Activated gamma-delta T cell treated with anti-CD3 and anti-CD28 coated beads, Interleukin-2, amount 50 U/mL, for 16 hours (primary cell): ENCODE data around the gene FAM162A.
"Not testable (repeated sequence)": the region's sequence is repeated elsewhere in the genome, so short reads cannot be mapped to it uniquely, and the experiment has no call there.

Experiments
- DNase-seq: peaks from one replicate; pipeline ENCODE4 v3.0.0-alpha.2; 2020; ENCODE audit warnings: low read depth

Gene FAM162A

DNA sequence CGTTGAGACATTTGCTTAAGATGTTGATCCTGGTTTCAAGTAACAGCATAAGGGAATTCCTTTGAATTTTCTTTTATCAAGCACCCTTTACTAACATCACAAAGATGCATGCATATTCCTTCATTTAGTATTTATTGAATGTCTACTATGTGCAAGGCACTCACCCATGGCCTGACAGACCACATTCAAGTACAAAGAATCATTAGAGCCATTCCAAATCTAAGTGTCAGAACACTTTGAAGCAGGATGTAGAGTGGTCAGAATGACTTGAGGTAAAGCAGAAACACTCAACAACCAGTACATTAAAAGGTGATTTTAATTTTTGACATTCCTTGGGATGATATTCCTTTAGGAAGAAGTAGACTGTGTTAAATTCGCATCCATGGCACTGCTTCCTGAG lies 37.9 kb downstream of the FAM162A start:
- DNase-seq: no peak

DNA sequence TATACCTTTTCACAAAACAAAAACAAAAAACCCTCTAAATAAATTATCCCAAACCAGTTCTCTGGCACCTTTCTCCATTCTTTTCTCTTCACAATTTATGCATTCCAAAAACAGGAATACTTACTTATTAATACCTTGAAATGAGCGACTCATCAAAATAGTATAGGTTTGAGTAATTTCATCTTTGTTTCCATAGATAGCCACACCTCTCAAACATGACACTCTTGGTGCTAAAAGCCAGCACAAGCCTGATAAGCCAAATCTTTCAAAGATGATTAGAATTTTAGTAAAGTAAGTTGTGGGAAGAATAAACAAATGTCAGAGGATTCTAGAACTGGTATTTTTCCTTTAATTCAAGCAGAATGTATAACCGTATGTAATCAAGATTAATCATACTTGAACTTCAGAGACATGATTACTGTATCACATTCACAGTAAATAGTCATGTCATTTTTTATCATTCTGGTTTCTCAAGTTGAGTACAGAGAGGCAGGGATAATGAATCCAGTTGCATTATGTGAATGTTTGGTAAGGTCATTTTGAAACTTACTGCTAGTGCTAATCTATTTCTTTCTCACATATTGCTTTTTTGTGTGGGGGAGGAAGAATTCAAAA lies 44.0 kb downstream of the FAM162A start:
- no peak for DNase-seq

DNA sequence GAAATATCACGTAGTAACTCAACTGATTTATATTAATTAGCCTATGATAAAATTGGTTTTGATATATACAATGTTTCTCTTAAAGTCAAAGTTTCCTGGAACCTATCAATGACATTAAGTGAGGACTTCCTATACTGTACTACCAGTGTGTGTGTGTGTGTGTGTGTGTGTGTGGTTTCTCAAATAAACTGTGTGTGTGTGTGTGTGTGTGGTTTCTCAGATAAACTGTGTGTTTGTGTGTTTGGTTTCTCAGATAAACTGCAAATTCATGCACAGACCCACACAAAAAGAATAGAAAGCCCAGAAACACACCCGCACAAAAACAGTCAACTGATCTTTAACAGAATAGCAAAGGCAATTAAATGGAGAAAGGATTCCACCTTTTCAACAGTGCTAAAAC lies 46.4 kb downstream of the FAM162A start:
- no peak for DNase-seq

DNA sequence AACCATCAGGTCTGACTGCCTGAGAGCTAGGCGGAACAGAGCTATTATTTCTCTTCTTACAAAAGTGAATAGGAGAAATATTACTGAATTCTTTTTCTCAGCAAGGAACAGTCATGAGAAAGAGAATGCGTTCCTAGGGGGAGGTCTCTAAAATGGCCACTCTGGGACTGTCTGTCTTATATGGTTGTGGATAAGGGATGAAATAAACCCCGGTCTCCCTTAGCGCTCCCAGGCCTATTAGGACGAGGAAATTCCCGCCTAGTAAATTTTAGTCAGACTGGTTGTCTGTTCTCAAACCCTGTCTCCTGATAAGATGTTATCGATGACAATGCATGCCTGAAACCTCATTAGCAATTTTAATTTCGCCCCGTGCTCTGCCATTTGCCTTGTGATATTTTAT lies 52.0 kb downstream of the FAM162A start:
- no peak for DNase-seq

DNA sequence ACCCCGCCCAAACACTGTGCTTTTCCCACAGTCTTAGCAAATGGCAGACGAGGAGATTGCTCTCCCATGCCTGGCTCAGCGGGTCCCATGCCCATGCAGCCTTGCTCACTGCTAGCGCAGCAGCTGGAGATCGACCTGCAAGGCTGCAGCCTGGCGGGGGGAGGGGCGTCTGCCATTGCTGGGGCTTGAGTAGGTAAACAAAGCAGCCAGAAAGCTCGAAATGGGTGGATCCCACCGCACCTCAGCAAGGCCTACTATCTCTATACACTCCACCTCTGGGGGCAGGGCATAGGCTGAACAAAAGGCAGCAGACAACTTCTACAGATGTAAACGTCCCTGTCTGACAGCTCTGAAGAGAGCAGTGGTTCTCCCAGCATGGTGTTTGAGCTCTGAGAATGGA lies 59.1 kb downstream of the FAM162A start:
- DNase-seq: no peak

DNA sequence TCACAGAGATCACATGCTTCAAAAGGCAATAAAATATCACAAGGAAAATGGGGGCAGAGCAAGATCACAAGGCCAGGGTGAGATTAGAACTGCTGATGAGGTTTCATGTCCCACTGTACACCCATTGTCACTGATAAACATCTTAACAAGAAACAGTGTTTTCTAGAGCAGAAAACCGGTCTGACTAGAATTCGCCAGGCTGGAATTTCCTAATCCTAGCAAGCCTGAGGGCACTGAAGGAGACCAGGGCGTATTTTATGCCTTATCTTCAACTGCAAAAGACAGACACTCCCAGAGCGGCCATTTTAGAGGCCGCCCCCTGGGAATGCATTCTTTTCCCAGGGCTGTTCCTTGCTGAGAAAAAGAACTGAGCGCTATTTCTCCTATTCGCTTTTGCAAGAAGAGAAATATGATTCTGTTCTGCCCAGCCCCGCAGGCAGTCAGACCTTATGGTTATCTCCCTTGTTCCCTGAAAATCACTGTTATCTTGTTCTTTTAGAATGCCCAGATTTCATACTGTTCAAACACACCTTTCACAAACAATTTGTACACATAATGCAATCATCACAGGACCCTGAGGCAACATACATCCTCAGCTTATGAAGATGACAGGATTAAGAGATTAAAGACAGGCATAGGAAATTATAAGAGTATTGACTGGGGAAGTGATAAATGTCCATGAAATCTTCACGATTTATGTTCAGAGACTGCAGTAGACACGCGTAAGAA lies 59.9 kb downstream of the FAM162A start:
- DNase-seq: not testable (repeated sequence)

DNA sequence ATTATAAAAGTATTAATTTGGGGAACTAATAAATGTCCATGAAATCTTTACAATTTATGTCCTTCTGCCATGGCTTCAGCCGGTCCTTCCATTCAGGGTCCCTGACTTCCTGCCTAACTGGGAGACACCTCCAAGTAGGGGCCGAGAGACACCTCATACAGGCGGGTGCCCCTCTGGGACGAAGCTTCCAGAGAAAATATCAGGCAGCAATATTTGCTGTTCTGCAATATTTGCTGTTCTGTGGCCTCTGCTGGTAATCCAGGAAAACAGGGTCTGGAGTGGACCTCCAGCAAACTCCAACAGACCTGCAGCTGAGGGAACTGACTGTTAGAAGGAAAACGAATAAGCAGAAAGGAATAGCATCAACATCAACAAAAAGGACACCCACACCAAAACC lies 60.5 kb downstream of the FAM162A start:
- not testable (repeated sequence) for DNase-seq

DNA sequence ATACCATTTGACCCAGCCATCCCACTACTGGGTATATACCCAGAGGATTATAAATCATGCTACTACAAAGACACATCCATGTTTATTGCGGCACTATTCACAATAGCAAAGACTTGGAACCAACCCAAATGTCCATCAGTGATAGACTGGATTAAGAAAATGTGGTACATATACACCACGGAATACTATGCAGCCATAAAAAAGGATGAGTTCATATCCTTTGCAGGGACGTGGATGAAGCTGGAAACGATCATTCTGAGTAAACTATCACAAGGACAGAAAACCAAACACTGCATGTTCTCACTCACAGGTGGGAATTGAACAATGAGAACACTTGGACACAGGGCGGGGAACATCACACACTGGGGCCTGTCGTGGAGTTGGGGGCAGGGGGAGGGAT lies 64.2 kb downstream of the FAM162A start:
- DNase-seq: not testable (repeated sequence)

DNA sequence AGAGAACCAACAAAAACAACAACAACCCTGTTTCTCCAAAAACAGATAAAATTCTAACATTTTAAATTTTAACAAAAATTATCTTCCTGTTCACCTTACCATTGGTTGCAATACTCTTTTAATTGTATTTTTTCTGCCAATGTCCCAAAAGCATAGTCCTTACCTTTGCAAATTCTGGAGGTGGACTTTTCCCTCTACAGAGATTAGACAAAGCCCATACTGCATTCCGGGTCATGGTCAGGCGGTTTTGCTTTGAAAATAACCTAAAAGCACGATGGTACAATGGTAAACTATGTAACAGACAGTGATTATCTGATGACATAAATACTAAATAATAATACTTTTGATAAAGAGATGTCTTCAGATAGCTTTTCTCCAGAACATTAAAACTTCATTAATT lies 67.4 kb downstream of the FAM162A start:
- no peak for DNase-seq

DNA sequence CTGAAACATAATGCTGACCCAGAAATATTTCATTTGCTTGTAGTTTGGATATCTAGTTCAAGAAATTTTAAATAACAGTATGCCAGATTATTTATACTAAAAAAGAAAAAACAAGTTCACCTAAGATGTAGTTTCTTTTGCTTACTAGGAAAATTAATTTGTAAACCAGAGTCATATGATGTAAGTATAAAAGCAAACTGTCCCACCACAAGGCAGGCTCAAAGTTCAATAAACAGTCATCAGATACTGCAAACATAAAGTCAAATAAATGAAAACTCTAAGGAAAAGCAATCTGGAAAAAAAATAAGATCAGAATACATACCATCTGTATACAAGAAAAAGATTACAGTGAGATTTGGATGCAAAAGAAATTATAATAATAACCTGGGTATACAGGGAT lies 72.1 kb downstream of the FAM162A start:
- no peak for DNase-seq

DNA sequence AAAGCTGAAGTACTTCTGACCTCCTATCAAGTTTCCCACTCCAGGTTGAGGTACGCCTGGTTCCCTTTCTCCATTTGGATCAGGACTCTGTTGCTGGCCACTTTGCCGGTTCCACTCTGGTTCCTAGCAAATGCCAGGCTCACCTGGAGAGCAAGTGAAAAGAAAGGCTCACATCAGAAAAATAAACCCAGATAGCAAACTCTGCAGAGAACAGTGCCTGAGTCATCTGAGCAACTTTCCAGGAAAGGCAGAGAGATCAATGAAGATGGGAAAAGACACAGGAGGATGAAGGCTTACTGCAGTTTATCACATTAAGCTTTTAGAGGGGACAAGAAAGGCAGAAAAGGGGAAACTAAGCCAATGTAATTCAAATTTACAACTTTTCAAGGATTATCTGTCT lies 73.7 kb downstream of the FAM162A start:
- no peak for DNase-seq

DNA sequence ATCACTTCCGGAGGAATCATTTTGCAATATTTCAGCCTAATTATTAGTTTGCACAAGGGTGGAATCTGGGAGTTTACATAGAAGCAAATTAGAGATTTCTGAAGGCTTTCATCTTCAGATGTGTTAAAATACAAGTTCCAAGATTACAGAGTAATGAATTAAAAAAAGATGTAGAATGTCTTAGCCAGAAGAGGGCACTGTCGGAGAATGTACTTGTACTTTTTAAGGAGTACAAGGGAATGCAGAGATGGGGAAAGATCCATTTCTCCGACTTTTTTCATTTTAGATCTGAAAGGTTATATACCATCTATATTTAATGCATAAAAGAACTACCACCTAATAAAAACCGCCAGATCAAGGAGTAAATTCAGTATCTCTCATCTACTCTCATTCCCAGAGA lies 75.0 kb downstream of the FAM162A start:
- DNase-seq: no peak

DNA sequence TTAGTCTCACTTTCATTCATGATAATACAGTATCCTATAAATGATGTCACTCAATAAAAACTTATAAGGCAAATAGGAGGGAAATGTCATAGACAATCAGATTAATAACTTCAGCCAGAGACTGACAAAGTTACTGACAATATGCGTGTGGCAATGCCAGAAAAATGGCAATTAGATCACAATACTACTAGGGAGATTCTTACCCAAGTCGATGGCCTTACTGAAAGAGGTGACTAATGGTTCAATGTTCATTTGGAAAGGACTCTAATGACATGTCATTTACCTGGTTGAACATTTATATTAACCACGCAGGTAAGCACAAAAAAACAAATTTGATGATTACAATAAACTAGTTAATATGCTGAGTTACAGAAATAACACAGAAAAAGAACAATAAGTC lies 77.8 kb downstream of the FAM162A start:
- no peak for DNase-seq
